ENCODE measurements around the gene LGALSL.

The LGALSL gene

GRCh38 chr2:64470071-64470470 is 16.1 kb downstream of the LGALSL start:
- Mint-ChIP-seq H3K4me1 (peaks cover 44% of the 10 kb centered on the region), H3K27me3 (ENCODE audit: low read depth, poor library complexity) (peaks cover 6% of the 10 kb centered on the region), H3K36me3 (ENCODE audit: low read depth) (no peaks in the 10 kb centered on the region), H3K4me3 (no peak overlapping the region), H3K27ac (no peak overlapping the region), H3K9me3 (no peaks in the 10 kb centered on the region)
- no peak for DNase-seq
- TF ChIP-seq CTCF (IDR thresholded peaks at IDR 0.05) = no peak

DNA sequence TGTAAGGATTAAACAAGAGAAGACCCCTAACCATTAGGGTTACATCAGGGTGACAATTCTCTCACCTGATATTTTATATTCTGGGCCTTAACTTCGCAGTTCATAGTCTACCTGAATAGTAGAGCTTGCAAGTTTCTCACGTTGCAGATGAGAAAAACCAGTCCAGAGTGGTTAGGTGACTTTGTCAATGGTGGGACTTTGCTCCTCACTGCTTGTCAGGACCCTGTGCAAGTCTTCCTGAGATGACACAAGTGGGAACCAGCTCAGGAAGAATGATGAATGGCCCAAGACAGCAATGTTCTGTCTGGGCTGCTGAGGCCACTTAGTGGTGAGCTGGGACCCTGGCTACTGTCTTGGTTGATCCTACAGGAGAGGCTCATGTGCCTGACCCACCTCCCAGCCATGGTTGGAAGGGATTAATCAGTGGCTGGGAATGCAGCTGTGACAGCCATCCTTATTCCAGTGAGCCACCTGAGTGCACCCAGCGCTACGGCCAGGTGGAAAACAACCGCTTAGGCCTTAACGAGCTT is 16.9 kb downstream of the LGALSL start:
- H3K36me3 Mint-ChIP-seq (ENCODE audit: low read depth) = no peaks in the 10 kb centered on the region
- H3K4me1 Mint-ChIP-seq = peaks cover 42% of the 10 kb centered on the region
- H3K9me3 Mint-ChIP-seq = no peaks in the 10 kb centered on the region
- no peak for DNase-seq
- no peak overlapping the region for H3K4me3 Mint-ChIP-seq
- no peak overlapping the region for H3K27ac Mint-ChIP-seq
- peaks cover 6% of the 10 kb centered on the region for H3K27me3 Mint-ChIP-seq (ENCODE audit: low read depth, poor library complexity)
- no peak for TF ChIP-seq CTCF (IDR thresholded peaks at IDR 0.05)

DNA sequence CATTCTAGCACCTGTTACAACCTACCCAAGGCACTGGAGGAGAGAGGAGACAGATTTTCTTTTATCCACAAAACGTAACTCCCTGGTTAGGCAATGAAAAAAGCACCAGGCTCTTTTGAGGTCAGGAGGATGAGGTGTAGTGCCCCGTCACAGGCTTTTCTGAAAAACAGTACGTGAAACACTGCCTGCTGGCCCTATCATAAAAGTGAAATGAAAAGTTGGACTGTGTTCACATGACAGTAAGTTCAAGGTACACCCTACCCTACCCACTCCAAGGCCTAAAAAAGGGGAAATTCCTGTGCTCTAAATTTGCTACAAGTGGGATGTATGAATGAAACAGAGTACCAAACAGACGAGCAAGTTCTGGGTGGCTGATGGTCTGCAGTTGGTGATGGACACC is 17.6 kb downstream of the LGALSL start:
- no peak for DNase-seq
- Mint-ChIP-seq H3K9me3 (no peaks in the 10 kb centered on the region), H3K27me3 (ENCODE audit: low read depth, poor library complexity) (peaks cover 6% of the 10 kb centered on the region), H3K36me3 (ENCODE audit: low read depth) (no peaks in the 10 kb centered on the region), H3K4me1 (peaks cover 36% of the 10 kb centered on the region), H3K4me3 (no peak overlapping the region), H3K27ac (no peak overlapping the region)
- no peak for TF ChIP-seq CTCF (IDR thresholded peaks at IDR 0.05)

- peaks cover 33% of the 10 kb centered on the region for H3K4me1 Mint-ChIP-seq
- peaks cover 6% of the 10 kb centered on the region for H3K27me3 Mint-ChIP-seq (ENCODE audit: low read depth, poor library complexity)
Measured at GRCh38 chr2:64472881-64473280, 18.9 kb downstream of the LGALSL start.

DNA sequence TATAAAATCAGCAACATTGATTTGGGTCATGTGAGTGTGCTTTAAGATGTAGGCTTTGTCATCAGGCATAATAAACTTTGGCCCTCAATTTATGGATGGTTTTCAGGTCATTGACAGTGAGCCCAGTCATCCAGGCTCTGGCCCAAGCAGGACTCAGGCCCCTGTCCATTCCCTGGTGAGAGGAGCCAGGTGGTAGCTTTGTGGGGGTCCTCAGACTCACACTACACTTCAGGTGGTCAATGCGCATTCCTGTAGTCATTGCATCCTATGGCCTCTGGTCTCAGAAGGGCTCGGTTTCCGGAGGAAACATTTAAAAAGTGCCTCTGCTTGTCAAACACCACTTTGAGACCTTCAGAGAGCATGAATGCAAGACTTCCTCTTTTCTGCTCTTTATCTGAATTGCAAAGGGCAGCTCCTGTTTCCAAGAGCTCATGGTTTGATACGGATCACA is 20.2 kb downstream of the LGALSL start:
- no peak for TF ChIP-seq CTCF (IDR thresholded peaks at IDR 0.05)
- peaks cover 3% of the 10 kb centered on the region for H3K27me3 Mint-ChIP-seq (ENCODE audit: low read depth, poor library complexity)
- no peaks in the 10 kb centered on the region for H3K36me3 Mint-ChIP-seq (ENCODE audit: low read depth)
- no peak overlapping the region for H3K4me3 Mint-ChIP-seq
- H3K9me3 Mint-ChIP-seq = no peaks in the 10 kb centered on the region
- no peak overlapping the region for H3K27ac Mint-ChIP-seq
- DNase-seq = no peak
- peaks cover 31% of the 10 kb centered on the region for H3K4me1 Mint-ChIP-seq

More at GRCh38 chr2:64472881-64473280, 18.9 kb downstream of the LGALSL start:
- DNase-seq = no peak
- TF ChIP-seq CTCF (IDR thresholded peaks at IDR 0.05) = no peak
- no peak overlapping the region for H3K4me3 Mint-ChIP-seq
- no peak overlapping the region for H3K27ac Mint-ChIP-seq
- H3K9me3 Mint-ChIP-seq = no peaks in the 10 kb centered on the region
- H3K36me3 Mint-ChIP-seq (ENCODE audit: low read depth) = no peaks in the 10 kb centered on the region

- TF ChIP-seq CTCF (IDR thresholded peaks at IDR 0.05) = no peak
- H3K27ac Mint-ChIP-seq = no peak overlapping the region
- no peaks in the 10 kb centered on the region for H3K9me3 Mint-ChIP-seq
- H3K4me3 Mint-ChIP-seq = no peak overlapping the region
- no peak for DNase-seq
- peaks cover 26% of the 10 kb centered on the region for H3K4me1 Mint-ChIP-seq
- H3K36me3 Mint-ChIP-seq (ENCODE audit: low read depth) = no peaks in the 10 kb centered on the region
- peaks cover 3% of the 10 kb centered on the region for H3K27me3 Mint-ChIP-seq (ENCODE audit: low read depth, poor library complexity)
Measured at GRCh38 chr2:64474636-64475035, 20.7 kb downstream of the LGALSL start.
